Stimulated activated CD4-positive, alpha-beta T cell treated with anti-CD3 and anti-CD28 coated beads, Interleukin-4, amount 100 ng/mL, for 48 hours (primary cell): ENCODE measurements around the gene SYNPR.

Experiments used
- DNase-seq, 2 donors: peaks; one replicate each; pipeline ENCODE4 v3.0.0-alpha.2; 2020; ENCODE audit warnings: low read depth in 2 of 2

SYNPR gene

GRCh38 chr3:63304421-63304820 is 26.3 kb downstream of the SYNPR start:
- no peak for DNase-seq

GRCh38 chr3:63308072-63308471 is 30.0 kb downstream of the SYNPR start:
- no peak for DNase-seq

- no peak for DNase-seq
Observed at GRCh38 chr3:63309768-63310167, 31.7 kb downstream of the SYNPR start.

GRCh38 chr3:63323766-63324165 is 45.7 kb downstream of the SYNPR start:
- DNase-seq = no peak

- no peak for DNase-seq
Observed at GRCh38 chr3:63324621-63325020, 46.5 kb downstream of the SYNPR start.

- no peak for DNase-seq
Observed at GRCh38 chr3:63325386-63325785, 47.3 kb downstream of the SYNPR start.

- no peak for DNase-seq
Observed at GRCh38 chr3:63328365-63328764, 50.3 kb downstream of the SYNPR start.

GRCh38 chr3:63331520-63331919 is 53.4 kb downstream of the SYNPR start:
- DNase-seq = no peak

GRCh38 chr3:63333815-63334214 is 55.7 kb downstream of the SYNPR start:
- DNase-seq = no peak

GRCh38 chr3:63338351-63338750 is 60.2 kb downstream of the SYNPR start:
- DNase-seq = no peak

- DNase-seq = peak; percentile 40 to 45
Observed at GRCh38 chr3:63343674-63344073, 65.6 kb downstream of the SYNPR start.

GRCh38 chr3:63344661-63345060 is 66.6 kb downstream of the SYNPR start:
- no peak for DNase-seq

- peak; percentile 8 to 18 for DNase-seq
Observed at GRCh38 chr3:63349583-63350573, 71.8 kb downstream of the SYNPR start.

GRCh38 chr3:63351159-63352007 is 73.3 kb downstream of the SYNPR start:
- DNase-seq = no peak

- DNase-seq = no peak
Observed at GRCh38 chr3:63352008-63352279, 73.8 kb downstream of the SYNPR start.

GRCh38 chr3:63353383-63353782 is 75.3 kb downstream of the SYNPR start:
- no peak for DNase-seq

- DNase-seq = no peak
Observed at GRCh38 chr3:63354160-63354559, 76.1 kb downstream of the SYNPR start.

- DNase-seq = no peak
Observed at GRCh38 chr3:63355809-63356208, 77.7 kb downstream of the SYNPR start.

- no peak for DNase-seq
Observed at GRCh38 chr3:63364495-63364894, 86.4 kb downstream of the SYNPR start.

GRCh38 chr3:63364910-63365309 is 86.8 kb downstream of the SYNPR start:
- no peak for DNase-seq

GRCh38 chr3:63365671-63366070 is 87.6 kb downstream of the SYNPR start:
- DNase-seq = no peak

GRCh38 chr3:63370094-63370493 is 92.0 kb downstream of the SYNPR start:
- DNase-seq = no peak

- no peak for DNase-seq
Observed at GRCh38 chr3:63383040-63383439, 104.9 kb downstream of the SYNPR start.
